22Rv1 (cell line): ENCODE data around the gene ISLR.

Experiments used
- CTCF ChIP-seq: fragments of 450-650 bp; IDR thresholded peaks from 2 replicates; pipeline ENCODE4 v1.5.1; 2017; ENCODE audit warnings: mild to moderate bottlenecking
- ZFX ChIP-seq: fragments of 450-650 bp; IDR thresholded peaks from 2 replicates; pipeline ENCODE4 v1.6.1; 2017; ENCODE audit warnings: antibody characterized with exemption, borderline replicate concordance

DNA sequence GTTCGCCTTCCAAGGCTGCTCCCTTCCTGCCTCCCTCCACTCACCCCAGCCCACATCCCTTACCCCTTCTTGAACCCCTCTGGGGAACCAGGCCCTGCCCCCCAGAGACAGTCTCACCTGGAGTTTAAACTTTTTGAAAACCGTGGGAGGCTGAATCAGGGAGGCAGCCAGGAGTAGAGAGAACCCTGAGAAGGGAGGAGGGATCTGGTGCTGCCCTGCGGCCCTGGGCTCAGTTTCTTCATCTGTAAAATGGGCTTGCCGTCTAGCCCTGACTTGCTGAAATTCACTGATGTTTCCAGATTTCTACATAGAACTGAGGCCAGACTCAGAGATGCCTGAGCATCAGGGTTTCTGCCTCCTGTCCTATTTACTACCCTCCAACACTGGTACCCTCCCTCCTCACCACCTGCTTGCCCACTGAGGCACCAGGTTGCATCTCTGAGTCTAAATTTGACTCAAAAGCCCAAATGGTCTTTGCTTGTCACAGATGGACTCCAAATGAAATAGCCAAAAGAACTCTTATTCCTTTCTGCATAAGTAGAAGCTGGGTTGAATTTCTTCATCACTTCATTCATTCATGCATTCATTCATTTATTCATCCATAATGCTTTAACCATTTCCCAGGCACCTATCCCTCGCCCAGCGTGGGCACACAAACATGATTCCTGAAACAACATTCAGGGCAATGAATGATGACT is 41.0 kb downstream of the ISLR start:
- TF ChIP-seq CTCF: no peak
- TF ChIP-seq ZFX: no peak
